Ovary (tissue), 9 donors: ENCODE results near the gene ZMYND8. TPM values are rescaled to one million over a fixed set of nuclear protein-coding genes. Genes with fewer than 3 reads are reported as not detected.

Source experiments
- DNase-seq, 5 donors: peaks; one replicate each; pipeline ENCODE4 v3.0.0-alpha.2; 2019 to 2020
- H3K27ac ChIP-seq, 2 donors: fragments of 200-600 bp; one replicate each; pipeline versions ENCODE4 v1.5.1 to v1.8.0; 2019 to 2022
- H3K27me3 ChIP-seq: fragments of 200-600 bp; one replicate; pipeline ENCODE4 v1.8.0; 2022
- H3K36me3 ChIP-seq: fragments of 200-600 bp; sonication (generic); one replicate; pipeline ENCODE4 v1.5.1; 2019
- H3K4me1 ChIP-seq: one replicate; pipeline ENCODE4 v1.8.1; 2013; ENCODE audit warnings: mild to moderate bottlenecking, moderate library complexity; ENCODE audit not compliant: insufficient read depth
- H3K4me3 ChIP-seq: fragments of 200-600 bp; sonication (generic); one replicate; pipeline ENCODE4 v1.5.1; 2017
- H3K9me3 ChIP-seq, 2 donors: fragments of 200-600 bp in 1 of 2; sonication (generic) in 1 of 2; one replicate each; pipeline versions ENCODE4 v1.5.1 to v1.8.1; 2013 to 2019; ENCODE audit warnings: mild to moderate bottlenecking in 1 of 2, moderate library complexity in 1 of 2
- EP300 ChIP-seq: sonication (generic); formaldehyde crosslinking; IDR thresholded peaks from one replicate; pipeline ENCODE4 v1.6.1; 2017; ENCODE audit warnings: antibody characterized with exemption
- POLR2A ChIP-seq: fragments of 450-650 bp; IDR thresholded peaks from one replicate; pipeline ENCODE4 v1.6.1; 2017; ENCODE audit warnings: antibody characterized with exemption, mild to moderate bottlenecking, moderate library complexity
- WGBS, 3 donors: extraction: QIAGEN DNeasy Blood & Tissue Kit in 1 of 3; methylation state at CpG; one replicate each; pipeline versions ENCODE4 v1.1.5 to v1.1.7; 2013 to 2017; 5-methylcytosine and 5-hydroxymethylcytosine counted together
- intact Hi-C, 4 donors: fragments of 100-400 bp; cut with DNase I; formaldehyde crosslinking; loops; one replicate each; pipeline versions ENCODE4 v1.11.0 to v1.15.1; 2022 to 2023
- polyA plus RNA-seq, 2 donors: library from polyadenylated mRNA; stranded (reverse); fragments of 200-250 nt in 1 of 2; fragments of 350-450 nt in 1 of 2; fragmentation: Illumina TruSeq in 1 of 2; extraction: RNeasy Lipid Tissue Mini Kit (QIAGEN cat#74804) in 1 of 2; gene quantifications; one replicate each; pipeline ENCODE4 v1.2.3, GENCODE V29; 2013 to 2014
- total RNA-seq, 7 donors: library from RNA; depleted of rRNA in 2 of 7; stranded (reverse); fragments of >200 nt in 2 of 7; fragmentation: NEBNext Ultra II Directional in 3 of 7; extraction: Animal tissue kit (Norgen Biotek cat#: 25700) in 3 of 7; gene quantifications; one replicate each; pipeline versions ENCODE4 v1.1.0 to v1.2.4, GENCODE V29; 2016 to 2023
- TF ChIP-seq, protein P1 (sequence below), 3 donors: fragments of 450-650 bp in 2 of 3; fragments of 200-600 bp in 1 of 3; IDR thresholded peaks; one replicate each; pipeline versions ENCODE4 v1.5.1 to v1.8.0; 2016 to 2022; ENCODE audit warnings: antibody characterized with exemption in 3 of 3, mild to moderate bottlenecking in 1 of 3
- donor health status: DM: no; HTN: no; CAD: no; lungs with moderate emphysema.
- donor health status: DM: no; HTN: no; CAD: no.
- donor health status: Bipolar disorder and iron deficiency.
- donor health status: DM: yes; HTN: yes; CAD: no.
- donor health status: DM: no; HTN: no; CAD: no.
- donor health status: DM: yes; HTN: yes; CAD: no.

ZMYND8 gene
- total and polyA plus RNA-seq, 9 donors: 8.3 to 40.7 (median 30.5) TPM

DNA sequence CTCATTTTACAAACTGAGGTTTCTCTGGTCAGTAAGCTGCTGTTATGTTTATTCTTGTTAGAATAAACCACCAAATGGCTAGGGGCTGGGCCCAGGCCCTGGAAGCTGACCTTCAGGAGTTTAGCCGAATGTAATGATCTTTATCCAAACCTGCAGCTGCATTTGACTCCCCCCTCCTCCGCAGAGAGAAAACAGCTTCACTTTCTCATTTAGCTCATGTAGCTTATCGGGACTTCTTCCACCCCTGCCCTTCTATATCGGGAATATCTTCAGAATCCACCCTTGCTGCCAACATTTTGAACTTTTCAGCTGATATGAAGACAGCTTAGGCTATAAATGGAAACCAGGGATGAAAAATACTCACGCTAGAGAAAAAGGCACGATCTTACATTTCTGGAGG, 102.6 kb downstream of the ZMYND8 start:
- H3K4me3 ChIP-seq: no peak overlapping the region
- H3K36me3 ChIP-seq: no peaks in the 10 kb centered on the region
- TF ChIP-seq, protein P1, sequence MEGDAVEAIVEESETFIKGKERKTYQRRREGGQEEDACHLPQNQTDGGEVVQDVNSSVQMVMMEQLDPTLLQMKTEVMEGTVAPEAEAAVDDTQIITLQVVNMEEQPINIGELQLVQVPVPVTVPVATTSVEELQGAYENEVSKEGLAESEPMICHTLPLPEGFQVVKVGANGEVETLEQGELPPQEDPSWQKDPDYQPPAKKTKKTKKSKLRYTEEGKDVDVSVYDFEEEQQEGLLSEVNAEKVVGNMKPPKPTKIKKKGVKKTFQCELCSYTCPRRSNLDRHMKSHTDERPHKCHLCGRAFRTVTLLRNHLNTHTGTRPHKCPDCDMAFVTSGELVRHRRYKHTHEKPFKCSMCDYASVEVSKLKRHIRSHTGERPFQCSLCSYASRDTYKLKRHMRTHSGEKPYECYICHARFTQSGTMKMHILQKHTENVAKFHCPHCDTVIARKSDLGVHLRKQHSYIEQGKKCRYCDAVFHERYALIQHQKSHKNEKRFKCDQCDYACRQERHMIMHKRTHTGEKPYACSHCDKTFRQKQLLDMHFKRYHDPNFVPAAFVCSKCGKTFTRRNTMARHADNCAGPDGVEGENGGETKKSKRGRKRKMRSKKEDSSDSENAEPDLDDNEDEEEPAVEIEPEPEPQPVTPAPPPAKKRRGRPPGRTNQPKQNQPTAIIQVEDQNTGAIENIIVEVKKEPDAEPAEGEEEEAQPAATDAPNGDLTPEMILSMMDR (IDR thresholded peaks at IDR 0.05): no peak
- no peak for TF ChIP-seq EP300
- no peak overlapping the region for H3K27ac ChIP-seq
- DNase-seq: no peak
- WGBS, 3 donors: 6 to 15% (median 11%) methylated on average over 6 of the region's 6 CpGs
- no peaks in the 10 kb centered on the region for H3K9me3 ChIP-seq
- peaks cover 6% of the 10 kb centered on the region for H3K4me1 ChIP-seq
- intact Hi-C loops: no loop called here
- H3K27me3 ChIP-seq: no peaks in the 10 kb centered on the region

DNA sequence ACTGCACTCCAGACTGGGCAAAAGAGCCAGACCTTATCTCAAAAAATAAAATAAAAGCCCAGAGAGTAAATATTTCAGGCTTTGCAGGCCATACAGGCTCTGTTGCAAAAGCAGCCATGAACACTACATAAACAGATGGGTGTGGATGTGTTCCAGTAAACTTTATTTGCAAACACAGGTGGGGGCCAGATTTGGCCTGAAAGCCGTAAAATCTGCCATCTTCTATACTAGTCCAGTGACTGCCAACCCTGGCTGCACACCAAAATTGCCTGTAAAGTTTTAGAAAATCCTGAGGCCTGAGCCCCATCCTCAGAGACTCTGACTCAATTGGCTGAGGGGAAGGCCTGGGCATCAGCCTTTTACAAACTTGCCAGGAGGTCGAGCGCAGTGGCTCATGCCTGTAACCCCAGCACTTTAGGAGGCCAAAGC, 103.6 kb downstream of the ZMYND8 start:
- Histone ChIP-seq H3K27me3 (no peaks in the 10 kb centered on the region), H3K4me1 (peaks cover 5% of the 10 kb centered on the region), H3K4me3 (no peak overlapping the region), H3K9me3 (no peaks in the 10 kb centered on the region), H3K27ac (no peak overlapping the region), H3K36me3 (no peaks in the 10 kb centered on the region)
- intact Hi-C loops: no loop called here
- no peak for TF ChIP-seq EP300
- TF ChIP-seq, protein P1 (IDR thresholded peaks at IDR 0.05): no peak
- no peak for TF ChIP-seq POLR2A
- DNase-seq: no peak
- 80 to 93% (median 84%) methylated on average over 3 of the region's 3 CpGs for WGBS, 3 donors

DNA sequence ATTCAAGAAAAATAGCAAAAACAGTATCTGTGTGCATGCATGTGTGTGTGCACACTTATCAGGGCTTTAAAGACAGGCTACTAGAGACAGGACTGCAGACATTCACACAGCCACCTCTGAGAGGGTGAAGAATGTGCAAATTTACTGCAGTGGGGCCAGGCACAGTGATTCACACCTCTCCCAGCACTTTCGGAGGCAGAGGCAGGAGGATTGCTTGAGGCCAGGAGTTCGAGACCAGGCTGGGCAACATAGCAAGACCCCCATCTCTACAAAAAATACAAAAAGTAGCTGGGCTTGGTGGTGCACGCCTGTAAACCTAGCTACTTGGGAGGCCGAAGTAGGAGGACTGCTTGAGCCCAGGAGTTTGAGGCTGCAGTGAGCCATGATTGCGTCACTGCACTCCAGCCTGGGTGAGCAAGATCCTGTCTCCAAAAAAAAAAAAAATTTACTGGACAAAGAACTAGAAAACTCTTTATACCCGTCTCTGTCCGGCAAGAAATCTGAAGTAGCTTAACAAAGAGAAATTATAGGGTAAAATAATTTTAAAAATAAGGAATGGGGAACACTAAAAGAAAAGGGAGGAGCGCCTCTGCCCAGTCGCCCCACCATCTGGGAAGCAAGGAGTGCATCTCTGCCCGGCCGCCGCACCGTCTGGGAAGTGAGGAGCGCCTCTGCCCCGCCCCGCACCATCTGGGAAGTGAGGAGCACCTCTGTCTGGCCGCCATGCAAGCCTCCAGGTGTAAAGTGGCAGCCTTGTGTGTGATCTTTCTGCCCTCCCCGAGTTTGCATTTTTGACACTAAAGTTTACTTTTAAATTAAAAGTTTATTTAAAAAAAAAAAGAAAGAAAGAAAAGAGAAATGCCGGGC, 105.1 kb downstream of the ZMYND8 start:
- no peaks in the 10 kb centered on the region for H3K9me3 ChIP-seq
- no peak for DNase-seq
- intact Hi-C loops: no loop called here
- H3K27me3 ChIP-seq: no peaks in the 10 kb centered on the region
- no peak overlapping the region for H3K4me3 ChIP-seq
- TF ChIP-seq EP300 (no peak), POLR2A (no peak)
- TF ChIP-seq, protein P1 (IDR thresholded peaks at IDR 0.05): no peak
- H3K27ac ChIP-seq: no peak overlapping the region
- peaks cover 3% of the 10 kb centered on the region for H3K4me1 ChIP-seq
- no peaks in the 10 kb centered on the region for H3K36me3 ChIP-seq
- WGBS, 3 donors: 91 to 96% (median 95%) methylated on average over 19 of the region's 19 CpGs

DNA sequence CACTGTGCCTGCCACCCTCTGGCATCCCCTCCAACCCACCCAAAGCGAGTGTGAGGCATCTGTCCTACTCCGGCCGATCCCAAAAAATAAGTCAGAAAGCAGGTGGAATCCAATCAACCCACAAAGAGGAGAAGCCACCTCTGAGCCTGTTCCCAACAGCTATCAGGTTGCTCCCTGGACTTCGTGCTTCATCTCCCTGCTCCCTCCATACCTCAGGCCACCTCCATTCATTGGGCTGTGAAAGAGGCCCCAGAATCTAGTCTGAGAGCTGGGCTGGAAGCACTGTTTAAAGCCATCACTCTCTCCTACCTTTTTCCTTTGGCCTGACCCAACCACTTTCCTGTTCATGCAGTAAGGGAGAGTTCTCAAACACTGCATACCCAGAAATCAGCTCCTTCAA, 106.1 kb downstream of the ZMYND8 start:
- DNase-seq: no peak
- Histone ChIP-seq H3K36me3 (no peaks in the 10 kb centered on the region), H3K4me1 (peaks cover 3% of the 10 kb centered on the region), H3K27ac (no peak overlapping the region), H3K27me3 (no peaks in the 10 kb centered on the region), H3K4me3 (no peak overlapping the region), H3K9me3 (no peaks in the 10 kb centered on the region)
- 96 to 99% (median 99%) methylated on average over 4 of the region's 4 CpGs for WGBS, 3 donors
- TF ChIP-seq EP300: no peak
- no peak for TF ChIP-seq POLR2A
- TF ChIP-seq, protein P1 (IDR thresholded peaks at IDR 0.05): no peak
- intact Hi-C loops: no loop called here
